HepG2 (cell line): ENCODE results near the gene KARS1. TPM values are rescaled to one million over a fixed set of nuclear protein-coding genes. Genes with fewer than 3 reads are reported as not detected.

Source experiments
- ASH2L ChIP-seq: fragments of 300-600, 200-600 bp; sonication (generic); IDR thresholded peaks from 2 replicates; pipeline ENCODE4 v1.7.0; 2017; ENCODE audit warnings: low read depth, mild to moderate bottlenecking, moderate library complexity, mixed read lengths, low read length; ENCODE audit not compliant: insufficient read length
- FOXA1 ChIP-seq, 2 experiments: fragments of 450-650 bp in 1 of 2; sonication (generic) in 1 of 2; formaldehyde crosslinking in 1 of 2; IDR thresholded peaks; 2 replicates each; pipeline versions ENCODE4 v1.4.0 to v1.6.1; 2016 to 2020; ENCODE audit warnings: missing genetic modification reagents in 1 of 2
- LCORL ChIP-seq, 2 experiments: fragments of 450-650 bp in 1 of 2; sonication (generic) in 1 of 2; formaldehyde crosslinking in 1 of 2; IDR thresholded peaks; 2 replicates each; pipeline versions ENCODE4 v1.5.0 to v1.6.1; 2017 to 2020; ENCODE audit warnings: antibody characterized with exemption in 1 of 2, missing genetic modification reagents in 1 of 2
- RARA ChIP-seq: IDR thresholded peaks from 2 replicates; pipeline ENCODE4 v1.6.1; 2016; ENCODE audit warnings: missing genetic modification reagents, missing compliant biosample characterization
- RNF2 ChIP-seq: fragments of 450-650 bp; conservative IDR thresholded peaks from 2 replicates; pipeline ENCODE4 v1.6.1; 2016; ENCODE audit warnings: low read depth
- SP5 ChIP-seq: IDR thresholded peaks from 2 replicates; pipeline ENCODE4 v1.6.1; 2016; ENCODE audit warnings: low read depth, borderline replicate concordance
- ZMAT3 ChIP-seq: sonication (generic); formaldehyde crosslinking; conservative IDR thresholded peaks from 2 replicates; pipeline ENCODE4 v1.7.0; 2021; ENCODE audit warnings: missing genetic modification reagents
- ZNF549 ChIP-seq: sonication (generic); formaldehyde crosslinking; IDR thresholded peaks from 2 replicates; pipeline ENCODE4 v1.5.0; 2020; ENCODE audit warnings: missing genetic modification reagents
- ZSCAN31 ChIP-seq: sonication (generic); formaldehyde crosslinking; IDR thresholded peaks from 2 replicates; pipeline ENCODE4 v1.5.0; 2020; ENCODE audit warnings: low read depth, mild to moderate bottlenecking, missing genetic modification reagents
- polyA plus RNA-seq, 8 experiments: library from polyadenylated mRNA; depleted of rRNA in 3 of 8; stranded (reverse) in 7 of 8; unstranded in 1 of 8; fragments of >200 nt; fragmentation: Illumina TruSeq in 4 of 8; extraction: Trizol in 4 of 8; gene quantifications; 2 replicates each; pipeline versions ENCODE4 v1.2.1 to v1.2.3, GENCODE V29; 2011 to 2016; ENCODE audit warnings: low read depth in 4 of 8, missing spikeins in 1 of 8, mixed read lengths in 1 of 8; ENCODE audit not compliant: insufficient read depth in 1 of 8
- total RNA-seq, 5 experiments: library from RNA; depleted of rRNA; stranded (reverse); fragments of >200 nt; fragmentation: Illumina TruSeq; extraction: Trizol; gene quantifications; 2 replicates each; pipeline ENCODE4 v1.2.3, GENCODE V29; 2016; ENCODE audit warnings: low read depth in 1 of 5
- TF ChIP-seq, protein P1 (sequence below), 2 experiments: IDR thresholded peaks; 2 replicates each; pipeline ENCODE4 v1.6.1; 2011 to 2012; ENCODE audit warnings: low read length in 2 of 2, borderline replicate concordance in 1 of 2, low read depth in 1 of 2, mild to moderate bottlenecking in 1 of 2, moderate library complexity in 1 of 2
- TF ChIP-seq, protein P2 (sequence below): IDR thresholded peaks from 2 replicates; pipeline ENCODE4 v1.6.1; 2016; ENCODE audit warnings: low read depth, control low read depth
- TF ChIP-seq, protein P3 (sequence below): IDR thresholded peaks from 2 replicates; pipeline ENCODE4 v1.6.1; 2016; ENCODE audit warnings: missing compliant biosample characterization, missing genetic modification reagents, borderline replicate concordance
- TF ChIP-seq, protein P4 (sequence below): sonication (generic); formaldehyde crosslinking; IDR thresholded peaks from 2 replicates; pipeline ENCODE4 v1.4.0; 2020; ENCODE audit warnings: mild to moderate bottlenecking, missing genetic modification reagents
- TF ChIP-seq, protein P5 (sequence below): IDR thresholded peaks from 2 replicates; pipeline ENCODE4 v1.4.0; 2020; ENCODE audit warnings: mild to moderate bottlenecking, missing genetic modification reagents

KARS1 gene
- total and polyA plus RNA-seq, 2 of the 13 experiments (the other 11 are each of a cell fraction or from before 2014, with no cell fraction given) = 141 to 276 TPM

DNA sequence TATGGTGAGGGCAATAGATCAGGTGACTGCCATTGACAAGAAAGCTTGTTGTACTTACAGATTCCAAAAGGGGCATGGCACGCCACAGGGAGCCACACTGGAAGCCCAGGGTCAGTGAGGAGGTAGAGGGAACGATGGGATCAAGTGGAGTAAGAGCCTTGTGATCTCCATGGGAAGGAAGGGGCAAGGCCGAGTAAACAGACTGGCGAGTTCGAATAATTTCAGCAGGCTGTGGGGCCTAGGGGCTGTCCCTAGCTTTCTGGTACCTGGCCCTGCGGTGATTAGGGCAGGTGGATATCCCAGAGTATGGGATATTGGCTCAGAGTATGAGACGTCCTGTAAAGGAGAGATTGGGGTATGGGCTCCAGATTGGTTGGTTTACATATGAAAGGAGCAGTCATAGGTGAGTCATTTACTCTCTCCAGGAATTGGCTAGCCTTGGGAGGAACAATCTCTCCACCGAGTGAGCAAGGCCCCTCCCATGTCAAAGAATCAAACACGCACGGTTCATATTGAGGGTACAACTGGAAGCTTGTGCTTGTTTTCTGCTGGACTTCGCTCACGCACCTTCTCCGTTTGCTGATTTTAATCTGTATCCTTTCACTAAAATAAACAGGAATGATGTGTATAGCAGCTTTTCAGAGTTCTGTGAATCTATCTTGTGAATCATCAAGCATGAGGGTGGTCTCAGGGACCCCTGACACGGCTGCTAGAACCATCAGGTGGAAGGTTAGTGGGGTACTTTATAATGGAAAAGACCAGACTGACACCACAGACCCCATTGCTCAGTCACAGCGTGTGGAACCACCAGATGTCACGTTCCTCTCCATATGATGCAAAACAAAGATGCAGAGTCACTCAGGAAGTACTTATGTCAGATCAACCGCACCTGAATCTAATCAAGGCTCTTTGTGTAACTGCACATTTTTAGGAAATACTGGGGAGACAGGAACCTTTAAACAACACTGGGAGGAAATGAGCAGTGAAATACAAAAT is 53.3 kb downstream of the KARS1 start (continued):
- TF ChIP-seq, protein P1, sequence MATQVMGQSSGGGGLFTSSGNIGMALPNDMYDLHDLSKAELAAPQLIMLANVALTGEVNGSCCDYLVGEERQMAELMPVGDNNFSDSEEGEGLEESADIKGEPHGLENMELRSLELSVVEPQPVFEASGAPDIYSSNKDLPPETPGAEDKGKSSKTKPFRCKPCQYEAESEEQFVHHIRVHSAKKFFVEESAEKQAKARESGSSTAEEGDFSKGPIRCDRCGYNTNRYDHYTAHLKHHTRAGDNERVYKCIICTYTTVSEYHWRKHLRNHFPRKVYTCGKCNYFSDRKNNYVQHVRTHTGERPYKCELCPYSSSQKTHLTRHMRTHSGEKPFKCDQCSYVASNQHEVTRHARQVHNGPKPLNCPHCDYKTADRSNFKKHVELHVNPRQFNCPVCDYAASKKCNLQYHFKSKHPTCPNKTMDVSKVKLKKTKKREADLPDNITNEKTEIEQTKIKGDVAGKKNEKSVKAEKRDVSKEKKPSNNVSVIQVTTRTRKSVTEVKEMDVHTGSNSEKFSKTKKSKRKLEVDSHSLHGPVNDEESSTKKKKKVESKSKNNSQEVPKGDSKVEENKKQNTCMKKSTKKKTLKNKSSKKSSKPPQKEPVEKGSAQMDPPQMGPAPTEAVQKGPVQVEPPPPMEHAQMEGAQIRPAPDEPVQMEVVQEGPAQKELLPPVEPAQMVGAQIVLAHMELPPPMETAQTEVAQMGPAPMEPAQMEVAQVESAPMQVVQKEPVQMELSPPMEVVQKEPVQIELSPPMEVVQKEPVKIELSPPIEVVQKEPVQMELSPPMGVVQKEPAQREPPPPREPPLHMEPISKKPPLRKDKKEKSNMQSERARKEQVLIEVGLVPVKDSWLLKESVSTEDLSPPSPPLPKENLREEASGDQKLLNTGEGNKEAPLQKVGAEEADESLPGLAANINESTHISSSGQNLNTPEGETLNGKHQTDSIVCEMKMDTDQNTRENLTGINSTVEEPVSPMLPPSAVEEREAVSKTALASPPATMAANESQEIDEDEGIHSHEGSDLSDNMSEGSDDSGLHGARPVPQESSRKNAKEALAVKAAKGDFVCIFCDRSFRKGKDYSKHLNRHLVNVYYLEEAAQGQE (IDR thresholded peaks at IDR 0.05; ENCODE audit: borderline replicate concordance in 1 of 2, low read depth in 1 of 2, low read length in 2 of 2) = no peak
- TF ChIP-seq ZSCAN31 (CRISPR knock-in tag) = no peak
- TF ChIP-seq, protein P2, sequence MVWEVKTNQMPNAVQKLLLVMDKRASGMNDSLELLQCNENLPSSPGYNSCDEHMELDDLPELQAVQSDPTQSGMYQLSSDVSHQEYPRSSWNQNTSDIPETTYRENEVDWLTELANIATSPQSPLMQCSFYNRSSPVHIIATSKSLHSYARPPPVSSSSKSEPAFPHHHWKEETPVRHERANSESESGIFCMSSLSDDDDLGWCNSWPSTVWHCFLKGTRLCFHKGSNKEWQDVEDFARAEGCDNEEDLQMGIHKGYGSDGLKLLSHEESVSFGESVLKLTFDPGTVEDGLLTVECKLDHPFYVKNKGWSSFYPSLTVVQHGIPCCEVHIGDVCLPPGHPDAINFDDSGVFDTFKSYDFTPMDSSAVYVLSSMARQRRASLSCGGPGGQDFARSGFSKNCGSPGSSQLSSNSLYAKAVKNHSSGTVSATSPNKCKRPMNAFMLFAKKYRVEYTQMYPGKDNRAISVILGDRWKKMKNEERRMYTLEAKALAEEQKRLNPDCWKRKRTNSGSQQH (CRISPR knock-in tag) = no peak
- no peak for TF ChIP-seq RNF2
- TF ChIP-seq, protein P3, sequence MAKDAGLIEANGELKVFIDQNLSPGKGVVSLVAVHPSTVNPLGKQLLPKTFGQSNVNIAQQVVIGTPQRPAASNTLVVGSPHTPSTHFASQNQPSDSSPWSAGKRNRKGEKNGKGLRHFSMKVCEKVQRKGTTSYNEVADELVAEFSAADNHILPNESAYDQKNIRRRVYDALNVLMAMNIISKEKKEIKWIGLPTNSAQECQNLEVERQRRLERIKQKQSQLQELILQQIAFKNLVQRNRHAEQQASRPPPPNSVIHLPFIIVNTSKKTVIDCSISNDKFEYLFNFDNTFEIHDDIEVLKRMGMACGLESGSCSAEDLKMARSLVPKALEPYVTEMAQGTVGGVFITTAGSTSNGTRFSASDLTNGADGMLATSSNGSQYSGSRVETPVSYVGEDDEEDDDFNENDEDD = 0 out of 2 replicates have a peak, but pooled peaks have one; percentile 20
- no peak for TF ChIP-seq LCORL (IDR thresholded peaks at IDR 0.05)
- 0 out of 2 replicates have a peak, but pooled peaks have one; percentile 10 for TF ChIP-seq LCORL (CRISPR knock-in tag; IDR thresholded peaks at IDR 0.05)
- peak; percentile 80 for TF ChIP-seq ASH2L
- TF ChIP-seq FOXA1 (IDR thresholded peaks at IDR 0.05) = no peak
- peak; percentile 30; the same call in 1 of the 2 replicates for TF ChIP-seq FOXA1 (CRISPR knock-in tag; IDR thresholded peaks at IDR 0.05)
- TF ChIP-seq, protein P4, sequence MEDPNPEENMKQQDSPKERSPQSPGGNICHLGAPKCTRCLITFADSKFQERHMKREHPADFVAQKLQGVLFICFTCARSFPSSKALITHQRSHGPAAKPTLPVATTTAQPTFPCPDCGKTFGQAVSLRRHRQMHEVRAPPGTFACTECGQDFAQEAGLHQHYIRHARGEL (CRISPR knock-in tag) = no peak
- TF ChIP-seq, protein P5, sequence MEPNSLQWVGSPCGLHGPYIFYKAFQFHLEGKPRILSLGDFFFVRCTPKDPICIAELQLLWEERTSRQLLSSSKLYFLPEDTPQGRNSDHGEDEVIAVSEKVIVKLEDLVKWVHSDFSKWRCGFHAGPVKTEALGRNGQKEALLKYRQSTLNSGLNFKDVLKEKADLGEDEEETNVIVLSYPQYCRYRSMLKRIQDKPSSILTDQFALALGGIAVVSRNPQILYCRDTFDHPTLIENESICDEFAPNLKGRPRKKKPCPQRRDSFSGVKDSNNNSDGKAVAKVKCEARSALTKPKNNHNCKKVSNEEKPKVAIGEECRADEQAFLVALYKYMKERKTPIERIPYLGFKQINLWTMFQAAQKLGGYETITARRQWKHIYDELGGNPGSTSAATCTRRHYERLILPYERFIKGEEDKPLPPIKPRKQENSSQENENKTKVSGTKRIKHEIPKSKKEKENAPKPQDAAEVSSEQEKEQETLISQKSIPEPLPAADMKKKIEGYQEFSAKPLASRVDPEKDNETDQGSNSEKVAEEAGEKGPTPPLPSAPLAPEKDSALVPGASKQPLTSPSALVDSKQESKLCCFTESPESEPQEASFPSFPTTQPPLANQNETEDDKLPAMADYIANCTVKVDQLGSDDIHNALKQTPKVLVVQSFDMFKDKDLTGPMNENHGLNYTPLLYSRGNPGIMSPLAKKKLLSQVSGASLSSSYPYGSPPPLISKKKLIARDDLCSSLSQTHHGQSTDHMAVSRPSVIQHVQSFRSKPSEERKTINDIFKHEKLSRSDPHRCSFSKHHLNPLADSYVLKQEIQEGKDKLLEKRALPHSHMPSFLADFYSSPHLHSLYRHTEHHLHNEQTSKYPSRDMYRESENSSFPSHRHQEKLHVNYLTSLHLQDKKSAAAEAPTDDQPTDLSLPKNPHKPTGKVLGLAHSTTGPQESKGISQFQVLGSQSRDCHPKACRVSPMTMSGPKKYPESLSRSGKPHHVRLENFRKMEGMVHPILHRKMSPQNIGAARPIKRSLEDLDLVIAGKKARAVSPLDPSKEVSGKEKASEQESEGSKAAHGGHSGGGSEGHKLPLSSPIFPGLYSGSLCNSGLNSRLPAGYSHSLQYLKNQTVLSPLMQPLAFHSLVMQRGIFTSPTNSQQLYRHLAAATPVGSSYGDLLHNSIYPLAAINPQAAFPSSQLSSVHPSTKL (CRISPR knock-in tag) = peak; percentile 40; the same call in 1 of the 2 replicates
- no peak for TF ChIP-seq ZNF549 (CRISPR knock-in tag)
- TF ChIP-seq SP5 = peak; percentile 39; the same call in 1 of the 2 replicates
- peak; percentile 83 for TF ChIP-seq RARA
- TF ChIP-seq ZMAT3 (CRISPR knock-in tag) = no peak
